NCI-H2227 (cell line): ENCODE results near the gene RPL27.

ENCODE experiments used
- DNase-seq: peaks from one replicate; lab custom pipeline; 2025; ENCODE audit not compliant: unreplicated experiment; lab: John Stamatoyannopoulos, UW

RPL27 gene

GRCh38 chr17:43044024-43044423 lies 45.8 kb downstream of the RPL27 start:
- no peak for DNase-seq

- no peak for DNase-seq
These were observed 53.8 kb downstream of the RPL27 start for GRCh38 chr17:43051969-43052368.
